Measurements from ENCODE around the gene CEP131.

- TF ChIP-seq, protein P1, sequence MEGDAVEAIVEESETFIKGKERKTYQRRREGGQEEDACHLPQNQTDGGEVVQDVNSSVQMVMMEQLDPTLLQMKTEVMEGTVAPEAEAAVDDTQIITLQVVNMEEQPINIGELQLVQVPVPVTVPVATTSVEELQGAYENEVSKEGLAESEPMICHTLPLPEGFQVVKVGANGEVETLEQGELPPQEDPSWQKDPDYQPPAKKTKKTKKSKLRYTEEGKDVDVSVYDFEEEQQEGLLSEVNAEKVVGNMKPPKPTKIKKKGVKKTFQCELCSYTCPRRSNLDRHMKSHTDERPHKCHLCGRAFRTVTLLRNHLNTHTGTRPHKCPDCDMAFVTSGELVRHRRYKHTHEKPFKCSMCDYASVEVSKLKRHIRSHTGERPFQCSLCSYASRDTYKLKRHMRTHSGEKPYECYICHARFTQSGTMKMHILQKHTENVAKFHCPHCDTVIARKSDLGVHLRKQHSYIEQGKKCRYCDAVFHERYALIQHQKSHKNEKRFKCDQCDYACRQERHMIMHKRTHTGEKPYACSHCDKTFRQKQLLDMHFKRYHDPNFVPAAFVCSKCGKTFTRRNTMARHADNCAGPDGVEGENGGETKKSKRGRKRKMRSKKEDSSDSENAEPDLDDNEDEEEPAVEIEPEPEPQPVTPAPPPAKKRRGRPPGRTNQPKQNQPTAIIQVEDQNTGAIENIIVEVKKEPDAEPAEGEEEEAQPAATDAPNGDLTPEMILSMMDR (IDR thresholded peaks at IDR 0.05), result no peak
- no peak for TF ChIP-seq EP300 (IDR thresholded peaks at IDR 0.05)
These were observed 42.9 kb downstream of the CEP131 start for GRCh38 chr17:81179861-81180260.

Data from tibial nerve (tissue), 4 donors.